Thymus (tissue), 11 donors: Measurements from ENCODE around the gene NR6A1. TPM values are rescaled to one million over a fixed set of nuclear protein-coding genes. Genes with fewer than 3 reads are reported as not detected.

Experiments
- DNase-seq, 9 donors: peaks; one replicate each; pipeline ENCODE4 v3.0.0-alpha.2; 2013; ENCODE audit warnings: low spot score in 9 of 9, low read depth in 6 of 9, missing footprints in 1 of 9
- H3K27ac ChIP-seq, 2 donors: one replicate each; pipeline ENCODE4 v1.5.1; 2013; ENCODE audit warnings: control low read depth in 1 of 2, low read depth in 1 of 2, low read length in 1 of 2, mild to moderate bottlenecking in 1 of 2, moderate library complexity in 1 of 2
- H3K27me3 ChIP-seq, 2 donors: one replicate each; pipeline ENCODE4 v1.5.1; 2013; ENCODE audit warnings: low read length in 1 of 2; ENCODE audit not compliant: control insufficient read depth in 2 of 2, insufficient read depth in 1 of 2
- H3K36me3 ChIP-seq, 2 donors: one replicate each; pipeline ENCODE4 v1.5.1; 2013; ENCODE audit warnings: low read length in 1 of 2, mild to moderate bottlenecking in 1 of 2, moderate library complexity in 1 of 2; ENCODE audit not compliant: control insufficient read depth in 2 of 2, insufficient read depth in 2 of 2
- H3K4me1 ChIP-seq, 2 donors: one replicate each; pipeline ENCODE4 v1.5.1; 2013; ENCODE audit warnings: low read length in 2 of 2; ENCODE audit not compliant: control insufficient read depth in 2 of 2, insufficient read depth in 2 of 2
- H3K4me3 ChIP-seq, 2 donors: one replicate each; pipeline ENCODE4 v1.5.1; 2013; ENCODE audit warnings: low read length in 2 of 2, control low read depth in 1 of 2, mild to moderate bottlenecking in 1 of 2
- H3K9me3 ChIP-seq, 2 donors: one replicate each; pipeline ENCODE4 v1.5.1; 2013; ENCODE audit warnings: low read length in 1 of 2, mild to moderate bottlenecking in 1 of 2; ENCODE audit not compliant: control insufficient read depth in 2 of 2, insufficient read depth in 1 of 2
- WGBS: extraction: QIAGEN DNeasy Blood & Tissue Kit; methylation state at CpG from one replicate; pipeline ENCODE4 v1.1.7; 2013; 5-methylcytosine and 5-hydroxymethylcytosine counted together
- polyA plus RNA-seq: library from polyadenylated mRNA; stranded (reverse); fragments of 200-250 nt; gene quantifications from one replicate; pipeline ENCODE4 v1.2.3, GENCODE V29; 2013
- total RNA-seq: library from RNA; stranded (reverse); fragments of 120-200 nt; gene quantifications from one replicate; pipeline ENCODE4 v1.2.4, GENCODE V29; 2013
- donor health status: healthy.

Gene NR6A1
- total and polyA plus RNA-seq, 2 donors = 0.47 to 0.52 TPM

DNA sequence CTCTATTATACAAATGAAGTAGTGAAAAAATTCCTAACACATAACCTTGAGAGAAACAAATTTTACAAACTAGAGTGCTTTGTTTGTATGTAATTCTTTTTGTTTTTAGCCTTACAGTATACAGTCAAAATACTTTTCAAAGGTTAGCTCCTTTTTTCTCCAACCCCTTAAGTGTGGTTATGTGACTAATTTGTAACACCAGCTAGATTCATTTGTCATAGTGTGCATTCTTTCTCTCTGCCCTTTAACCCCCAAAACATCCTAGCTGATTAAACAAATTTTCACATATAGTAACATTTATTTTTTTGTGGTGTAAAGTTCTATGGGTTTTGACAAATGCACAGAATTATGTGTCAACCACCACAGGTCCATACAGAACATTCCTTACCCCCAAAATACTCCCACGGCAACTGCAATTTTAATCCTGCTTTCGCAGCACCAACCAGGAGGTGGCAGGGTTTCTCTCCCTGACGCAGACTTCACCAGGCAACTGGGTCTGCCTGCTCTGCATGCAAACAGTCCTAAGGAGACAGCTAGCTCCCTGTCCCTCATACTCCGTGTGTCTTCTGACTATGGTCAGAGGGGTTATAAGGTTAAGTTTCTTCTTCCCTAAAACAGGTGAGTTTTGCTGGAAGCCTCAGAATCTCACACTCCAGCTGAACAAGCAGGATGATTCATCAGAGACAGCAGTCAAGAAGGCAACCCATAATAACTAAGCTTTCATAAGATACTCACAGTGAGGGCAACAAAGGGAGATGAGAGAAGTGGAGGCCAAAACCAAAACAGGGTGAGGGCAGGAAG lies 219.4 kb downstream of the NR6A1 start:
- no peaks in the 10 kb centered on the region for H3K4me1 ChIP-seq
- H3K4me3 ChIP-seq = no peak overlapping the region
- H3K9me3 ChIP-seq = no peaks in the 10 kb centered on the region
- H3K27me3 ChIP-seq = no peaks in the 10 kb centered on the region
- 34% methylated on average over 4 of the region's 4 CpGs for WGBS
- H3K36me3 ChIP-seq = no peaks in the 10 kb centered on the region
- no peak overlapping the region for H3K27ac ChIP-seq
- peak in 8 of 9 donors; percentile 3 to 58 (median 25) for DNase-seq

- Histone ChIP-seq H3K27me3 (no peaks in the 10 kb centered on the region), H3K4me1 (no peaks in the 10 kb centered on the region), H3K27ac (no peak overlapping the region), H3K9me3 (no peaks in the 10 kb centered on the region), H3K4me3 (no peak overlapping the region), H3K36me3 (no peaks in the 10 kb centered on the region)
- 98% methylated on average over 2 of the region's 2 CpGs for WGBS
- no peak for DNase-seq
These were observed 221.0 kb downstream of the NR6A1 start for GRCh38 chr9:124550072-124550471.

- no peaks in the 10 kb centered on the region for H3K27me3 ChIP-seq
- no peaks in the 10 kb centered on the region for H3K4me1 ChIP-seq
- no peak overlapping the region for H3K27ac ChIP-seq
- 6% methylated on average over 1 of the region's 1 CpG for WGBS
- H3K36me3 ChIP-seq = no peaks in the 10 kb centered on the region
- peak in 2 of 9 donors; percentile 2 to 12 for DNase-seq
- no peak overlapping the region for H3K4me3 ChIP-seq
- H3K9me3 ChIP-seq = no peaks in the 10 kb centered on the region
These were observed 222.1 kb downstream of the NR6A1 start for GRCh38 chr9:124549016-124549415.

- Histone ChIP-seq H3K9me3 (no peaks in the 10 kb centered on the region), H3K4me1 (no peaks in the 10 kb centered on the region), H3K4me3 (no peak overlapping the region), H3K27me3 (no peaks in the 10 kb centered on the region), H3K27ac (no peak overlapping the region), H3K36me3 (no peaks in the 10 kb centered on the region)
- WGBS = 94% methylated on average over 2 of the region's 2 CpGs
- DNase-seq = no peak
These were observed 226.6 kb downstream of the NR6A1 start for GRCh38 chr9:124544535-124544934.

- Histone ChIP-seq H3K27ac (no peak overlapping the region), H3K4me3 (no peak overlapping the region), H3K4me1 (no peaks in the 10 kb centered on the region), H3K27me3 (no peaks in the 10 kb centered on the region), H3K36me3 (no peaks in the 10 kb centered on the region), H3K9me3 (no peaks in the 10 kb centered on the region)
- DNase-seq = no peak
These were observed 229.3 kb downstream of the NR6A1 start for GRCh38 chr9:124541824-124542223.

DNA sequence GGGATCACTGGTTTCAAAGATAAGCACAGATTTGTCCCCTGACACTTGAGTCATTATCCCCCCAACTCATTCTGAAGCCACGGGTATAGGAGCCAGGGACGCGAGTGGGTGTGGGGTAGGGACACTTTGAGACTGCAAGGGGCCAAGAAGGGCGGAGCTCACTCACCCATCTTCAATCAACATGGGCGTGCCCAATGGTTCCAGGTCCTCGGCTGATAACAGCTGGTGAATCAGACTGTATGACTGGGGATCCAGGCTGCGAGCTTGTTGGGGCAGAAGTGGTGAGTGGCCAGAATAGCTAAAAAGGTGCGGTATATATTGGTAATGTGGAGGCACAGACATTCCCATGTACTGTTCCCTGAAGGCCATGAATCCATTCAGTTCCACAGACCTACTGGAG lies 233.2 kb downstream of the NR6A1 start:
- Histone ChIP-seq H3K27me3 (no peaks in the 10 kb centered on the region), H3K9me3 (no peaks in the 10 kb centered on the region), H3K4me3 (no peak overlapping the region), H3K4me1 (no peaks in the 10 kb centered on the region), H3K27ac (no peak overlapping the region), H3K36me3 (no peaks in the 10 kb centered on the region)
- DNase-seq = no peak
- 92% methylated on average over 8 of the region's 8 CpGs for WGBS

- no peak for DNase-seq
- WGBS = 96% methylated on average over 10 of the region's 10 CpGs
These were observed 235.3 kb downstream of the NR6A1 start for GRCh38 chr9:124535846-124536245.

GRCh38 chr9:124532897-124533296 lies 238.2 kb downstream of the NR6A1 start:
- H3K27me3 ChIP-seq = no peaks in the 10 kb centered on the region
- no peaks in the 10 kb centered on the region for H3K36me3 ChIP-seq
- no peaks in the 10 kb centered on the region for H3K4me1 ChIP-seq
- DNase-seq = no peak
- no peaks in the 10 kb centered on the region for H3K9me3 ChIP-seq
- no peak overlapping the region for H3K4me3 ChIP-seq
- H3K27ac ChIP-seq = no peak overlapping the region
- 98% methylated on average over 2 of the region's 2 CpGs for WGBS

More at GRCh38 chr9:124535846-124536245, 235.3 kb downstream of the NR6A1 start:
- no peak overlapping the region for H3K27ac ChIP-seq
- H3K4me1 ChIP-seq = no peaks in the 10 kb centered on the region
- H3K36me3 ChIP-seq = no peaks in the 10 kb centered on the region
- H3K27me3 ChIP-seq = no peaks in the 10 kb centered on the region
- H3K4me3 ChIP-seq = no peak overlapping the region
- no peaks in the 10 kb centered on the region for H3K9me3 ChIP-seq

- Histone ChIP-seq H3K36me3 (no peaks in the 10 kb centered on the region), H3K9me3 (no peaks in the 10 kb centered on the region), H3K4me1 (no peaks in the 10 kb centered on the region), H3K4me3 (no peak overlapping the region), H3K27me3 (no peaks in the 10 kb centered on the region), H3K27ac (no peak overlapping the region)
- no peak for DNase-seq
- over 99% methylated on average over 2 of the region's 2 CpGs for WGBS
These were observed 240.0 kb downstream of the NR6A1 start for GRCh38 chr9:124531115-124531514.
